H1 (cell line): ENCODE results near the gene TCF7.

ENCODE experiments used
- CHD7 ChIP-seq: fragments of 300-600 bp; sonication (generic); IDR thresholded peaks from 2 replicates; pipeline ENCODE4 v1.7.1; 2012; ENCODE audit warnings: low read length, moderate library complexity, mild to moderate bottlenecking, inconsistent platforms; ENCODE audit not compliant: insufficient replicate concordance
- EP300 ChIP-seq, 2 experiments: IDR thresholded peaks; 1 replicate in 1 of 2; 2 replicates in 1 of 2; pipeline ENCODE4 v1.6.1; 2011 to 2012; ENCODE audit warnings: low read depth in 2 of 2, low read length in 2 of 2, mild to moderate bottlenecking in 2 of 2, borderline replicate concordance in 1 of 2, inconsistent platforms in 1 of 2, moderate library complexity in 1 of 2
- EZH2 ChIP-seq: fragments of 200-600 bp; sonication (generic); IDR thresholded peaks from 2 replicates; pipeline ENCODE4 v1.7.1; 2012; ENCODE audit warnings: low read depth, mild to moderate bottlenecking, moderate library complexity, low read length, inconsistent platforms; ENCODE audit not compliant: severe bottlenecking
- HDAC2 ChIP-seq, 2 experiments: fragments of 300-600 bp in 1 of 2; sonication (generic) in 1 of 2; IDR thresholded peaks; 2 replicates each; pipeline ENCODE4 v1.6.1; 2011 to 2012; ENCODE audit warnings: low read depth in 2 of 2, low read length in 2 of 2, mild to moderate bottlenecking in 2 of 2, moderate library complexity in 2 of 2, borderline replicate concordance in 1 of 2, inconsistent platforms in 1 of 2
- NRF1 ChIP-seq: IDR thresholded peaks from 2 replicates; pipeline ENCODE4 v1.6.1; 2011; ENCODE audit warnings: mild to moderate bottlenecking, low read depth, low read length, improper control_type of control experiment
- POLR2A ChIP-seq, 2 experiments: IDR thresholded peaks; 1 replicate in 1 of 2; 2 replicates in 1 of 2; pipeline ENCODE4 v1.6.1; 2011; ENCODE audit warnings: low read depth in 2 of 2, low read length in 2 of 2, mild to moderate bottlenecking in 2 of 2; ENCODE audit errors: control extremely low read depth in 1 of 2
- POLR2AphosphoS5 ChIP-seq: IDR thresholded peaks from 2 replicates; pipeline ENCODE4 v1.6.1; 2011; ENCODE audit warnings: low read depth, low read length
- RAD21 ChIP-seq, 2 experiments: IDR thresholded peaks in 1 of 2; conservative IDR thresholded peaks in 1 of 2; 2 replicates each; pipeline ENCODE4 v1.6.1; 2011; ENCODE audit warnings: low read depth in 2 of 2, low read length in 2 of 2, improper control_type of control experiment in 1 of 2, inconsistent platforms in 1 of 2, mild to moderate bottlenecking in 1 of 2, moderate library complexity in 1 of 2
- TAF1 ChIP-seq: IDR thresholded peaks from 2 replicates; pipeline ENCODE4 v1.6.1; 2011; ENCODE audit warnings: mild to moderate bottlenecking, low read depth, low read length
- TEAD4 ChIP-seq: IDR thresholded peaks from 2 replicates; pipeline ENCODE4 v1.6.1; 2012; ENCODE audit warnings: low read depth, low read length, inconsistent platforms, mixed read lengths
- YY1 ChIP-seq: IDR thresholded peaks from 2 replicates; pipeline ENCODE4 v1.6.1; 2011; ENCODE audit warnings: low read depth, mild to moderate bottlenecking, low read length
- TF ChIP-seq, protein P1 (sequence below), 3 experiments: IDR thresholded peaks; 1 replicate in 2 of 3; 2 replicates in 1 of 3; pipeline versions ENCODE4 v1.5.1 to v1.6.1; 2011; ENCODE audit warnings: low read length in 3 of 3, mild to moderate bottlenecking in 3 of 3, inconsistent platforms in 2 of 3, low read depth in 1 of 3, moderate library complexity in 1 of 3; ENCODE audit not compliant: insufficient read depth in 1 of 3; ENCODE audit errors: control extremely low read depth in 1 of 3

GRCh38 chr5:134142052-134142451 is 27.6 kb downstream of the TCF7 start:
- TF ChIP-seq, protein P1, sequence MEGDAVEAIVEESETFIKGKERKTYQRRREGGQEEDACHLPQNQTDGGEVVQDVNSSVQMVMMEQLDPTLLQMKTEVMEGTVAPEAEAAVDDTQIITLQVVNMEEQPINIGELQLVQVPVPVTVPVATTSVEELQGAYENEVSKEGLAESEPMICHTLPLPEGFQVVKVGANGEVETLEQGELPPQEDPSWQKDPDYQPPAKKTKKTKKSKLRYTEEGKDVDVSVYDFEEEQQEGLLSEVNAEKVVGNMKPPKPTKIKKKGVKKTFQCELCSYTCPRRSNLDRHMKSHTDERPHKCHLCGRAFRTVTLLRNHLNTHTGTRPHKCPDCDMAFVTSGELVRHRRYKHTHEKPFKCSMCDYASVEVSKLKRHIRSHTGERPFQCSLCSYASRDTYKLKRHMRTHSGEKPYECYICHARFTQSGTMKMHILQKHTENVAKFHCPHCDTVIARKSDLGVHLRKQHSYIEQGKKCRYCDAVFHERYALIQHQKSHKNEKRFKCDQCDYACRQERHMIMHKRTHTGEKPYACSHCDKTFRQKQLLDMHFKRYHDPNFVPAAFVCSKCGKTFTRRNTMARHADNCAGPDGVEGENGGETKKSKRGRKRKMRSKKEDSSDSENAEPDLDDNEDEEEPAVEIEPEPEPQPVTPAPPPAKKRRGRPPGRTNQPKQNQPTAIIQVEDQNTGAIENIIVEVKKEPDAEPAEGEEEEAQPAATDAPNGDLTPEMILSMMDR (IDR thresholded peaks at IDR 0.05; ENCODE audit: control extremely low read depth in 1 of 3, insufficient read depth in 1 of 3, low read depth in 1 of 3, low read length in 3 of 3): no peak
- no peak for TF ChIP-seq RAD21 (IDR thresholded peaks at IDR 0.05 in 1 of 2, conservative IDR thresholded peaks at IDR 0.05 in 1 of 2; ENCODE audit: low read depth in 2 of 2, low read length in 2 of 2)
- no peak for TF ChIP-seq CHD7
- no peak for TF ChIP-seq EZH2
- no peak for TF ChIP-seq YY1
- TF ChIP-seq TAF1: no peak
- TF ChIP-seq EP300 (IDR thresholded peaks at IDR 0.05; ENCODE audit: borderline replicate concordance in 1 of 2, low read depth in 2 of 2, low read length in 2 of 2): no peak
- TF ChIP-seq TEAD4: no peak
- no peak for TF ChIP-seq POLR2A (IDR thresholded peaks at IDR 0.05; ENCODE audit: control extremely low read depth in 1 of 2, low read depth in 2 of 2, low read length in 2 of 2)
- no peak for TF ChIP-seq NRF1
- TF ChIP-seq POLR2AphosphoS5: no peak
- TF ChIP-seq HDAC2 (IDR thresholded peaks at IDR 0.05; ENCODE audit: borderline replicate concordance in 1 of 2, low read depth in 2 of 2, low read length in 2 of 2): no peak
